A549 (cell line): ENCODE results near the gene BZW1.

Experiments used
- FOSL2 ChIP-seq, 2 experiments: fragments of 450-650 bp in 1 of 2; fragments of >200 bp in 1 of 2; sonication (Bioruptor Twin) in 1 of 2; formaldehyde crosslinking; IDR thresholded peaks; 2 replicates each; pipeline versions ENCODE4 v1.5.0 to v1.6.1; 2016 to 2020; ENCODE audit warnings: mild to moderate bottlenecking in 1 of 2, moderate library complexity in 1 of 2
- HEYL ChIP-seq: fragments of 250-450 bp; sonication (Bioruptor Pico); IDR thresholded peaks from 2 replicates; pipeline ENCODE4 v1.8.0; 2021; ENCODE audit warnings: mild to moderate bottlenecking, moderate library complexity
- HOXA7 ChIP-seq: fragments of 250-450 bp; sonication (Bioruptor Pico); IDR thresholded peaks from 2 replicates; pipeline ENCODE4 v1.5.0; 2020; ENCODE audit warnings: mild to moderate bottlenecking, moderate library complexity
- POLR2A ChIP-seq: IDR thresholded peaks from 2 replicates; pipeline ENCODE4 v1.6.1; 2012; ENCODE audit warnings: mild to moderate bottlenecking, low read length
- SMC3 ChIP-seq: fragments of >200 bp; sonication (Bioruptor Twin); formaldehyde crosslinking; IDR thresholded peaks from 3 replicates; pipeline ENCODE4 v1.6.1; 2018; ENCODE audit warnings: inconsistent platforms
- TF ChIP-seq, protein P1 (sequence below): fragments of >200 bp; sonication (Bioruptor Twin); formaldehyde crosslinking; IDR thresholded peaks from 3 replicates; pipeline ENCODE4 v1.5.1; 2016
- TF ChIP-seq, protein P2 (sequence below): IDR thresholded peaks from 2 replicates; pipeline ENCODE4 v1.6.1; 2012

DNA sequence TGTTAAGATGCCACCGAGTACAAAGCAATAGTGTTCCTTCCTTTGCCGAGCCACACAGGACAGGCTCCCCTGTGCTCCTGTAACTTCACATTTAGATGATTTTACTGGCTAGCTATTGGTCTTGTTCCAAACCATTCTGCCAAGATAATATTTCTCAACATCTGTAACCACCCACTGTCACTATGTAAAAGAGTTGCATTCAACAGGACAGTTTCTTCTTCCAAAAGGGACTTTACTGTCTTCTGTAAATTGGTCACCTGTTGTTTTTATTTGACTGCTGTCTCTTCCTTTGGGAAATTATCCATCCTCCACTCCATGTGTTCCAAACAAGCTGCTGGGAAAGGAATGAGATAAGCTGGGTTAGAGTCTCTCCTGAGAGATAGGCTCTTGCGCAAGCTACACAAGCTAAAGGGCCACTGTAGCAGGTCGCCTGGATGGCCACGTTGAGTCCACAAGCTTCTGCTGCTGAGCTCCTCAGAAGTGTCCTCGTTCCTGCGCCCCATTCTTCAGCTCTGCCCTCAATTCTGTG lies 14.4 kb upstream of the BZW1 start:
- TF ChIP-seq FOSL2 (IDR thresholded peaks at IDR 0.05) = no peak
- TF ChIP-seq FOSL2 (CRISPR knock-in tag; IDR thresholded peaks at IDR 0.05) = no peak
- TF ChIP-seq, protein P1, sequence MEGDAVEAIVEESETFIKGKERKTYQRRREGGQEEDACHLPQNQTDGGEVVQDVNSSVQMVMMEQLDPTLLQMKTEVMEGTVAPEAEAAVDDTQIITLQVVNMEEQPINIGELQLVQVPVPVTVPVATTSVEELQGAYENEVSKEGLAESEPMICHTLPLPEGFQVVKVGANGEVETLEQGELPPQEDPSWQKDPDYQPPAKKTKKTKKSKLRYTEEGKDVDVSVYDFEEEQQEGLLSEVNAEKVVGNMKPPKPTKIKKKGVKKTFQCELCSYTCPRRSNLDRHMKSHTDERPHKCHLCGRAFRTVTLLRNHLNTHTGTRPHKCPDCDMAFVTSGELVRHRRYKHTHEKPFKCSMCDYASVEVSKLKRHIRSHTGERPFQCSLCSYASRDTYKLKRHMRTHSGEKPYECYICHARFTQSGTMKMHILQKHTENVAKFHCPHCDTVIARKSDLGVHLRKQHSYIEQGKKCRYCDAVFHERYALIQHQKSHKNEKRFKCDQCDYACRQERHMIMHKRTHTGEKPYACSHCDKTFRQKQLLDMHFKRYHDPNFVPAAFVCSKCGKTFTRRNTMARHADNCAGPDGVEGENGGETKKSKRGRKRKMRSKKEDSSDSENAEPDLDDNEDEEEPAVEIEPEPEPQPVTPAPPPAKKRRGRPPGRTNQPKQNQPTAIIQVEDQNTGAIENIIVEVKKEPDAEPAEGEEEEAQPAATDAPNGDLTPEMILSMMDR = no peak
- no peak for TF ChIP-seq POLR2A
- TF ChIP-seq HOXA7 (CRISPR knock-in tag) = no peak
- TF ChIP-seq HEYL = no peak
- no peak for TF ChIP-seq SMC3
- TF ChIP-seq, protein P2, sequence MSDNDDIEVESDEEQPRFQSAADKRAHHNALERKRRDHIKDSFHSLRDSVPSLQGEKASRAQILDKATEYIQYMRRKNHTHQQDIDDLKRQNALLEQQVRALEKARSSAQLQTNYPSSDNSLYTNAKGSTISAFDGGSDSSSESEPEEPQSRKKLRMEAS = no peak
